Activated B cell treated with CpG ODN at 0.5 μM for 24 hours (primary cell): ENCODE results near the gene PRKG1. TPM values are rescaled to one million over a fixed set of nuclear protein-coding genes. Genes with fewer than 3 reads are reported as not detected.

Experiments
- ATAC-seq: fragments of 200-7000 bp; cut with Tn5 transposase; one replicate; pipeline ENCODE4 v1.10.0; 2021; ENCODE audit warnings: low read depth, mild to moderate bottlenecking, moderate library complexity
- CTCF ChIA-PET: fragments of 350-600 bp; sonication (Branson Sonifier 250); formaldehyde crosslinking; loops from one replicate; lab custom pipeline; 2021; ENCODE audit warnings: antibody characterized with exemption; lab: Charles Lee
- POLR2A ChIA-PET: fragments of 350-600 bp; sonication (Branson Sonifier 250); formaldehyde crosslinking; loops from one replicate; lab custom pipeline; 2021; ENCODE audit warnings: antibody characterized with exemption; lab: Charles Lee
- DNase-seq: peaks from one replicate; pipeline ENCODE4 v3.0.0; 2022
- H3K27ac Mint-ChIP-seq: one replicate; pipeline ENCODE4 v1.8.0; 2020; ENCODE audit warnings: mixed read lengths
- H3K27me3 Mint-ChIP-seq: one replicate; pipeline ENCODE4 v1.8.0; 2021; ENCODE audit warnings: mixed read lengths
- H3K36me3 Mint-ChIP-seq: one replicate; pipeline ENCODE4 v1.8.0; 2021; ENCODE audit warnings: low read depth, mixed read lengths
- H3K4me1 Mint-ChIP-seq: one replicate; pipeline ENCODE4 v1.8.0; 2021; ENCODE audit warnings: mixed read lengths
- H3K4me3 Mint-ChIP-seq: one replicate; pipeline ENCODE4 v1.8.0; 2020; ENCODE audit warnings: mild to moderate bottlenecking, mixed read lengths
- H3K9me3 Mint-ChIP-seq: one replicate; pipeline ENCODE4 v1.8.0; 2020; ENCODE audit warnings: mixed read lengths
- intact Hi-C: fragments of 100-400 bp; cut with micrococcal nuclease; formaldehyde crosslinking; loops from one replicate; pipeline ENCODE4 v1.15.1; 2024
- total RNA-seq: library from RNA; stranded (reverse); gene quantifications from 2 replicates; pipeline ENCODE4 v1.2.3, GENCODE V29; 2022
- TF ChIP-seq, protein P1 (sequence below): fragments of 200-600 bp; IDR thresholded peaks from one replicate; pipeline ENCODE4 v1.8.0; 2022; ENCODE audit warnings: antibody characterized with exemption, mild to moderate bottlenecking

The PRKG1 gene
- total RNA-seq, 1 donor from 2014 or later, result not detected

DNA sequence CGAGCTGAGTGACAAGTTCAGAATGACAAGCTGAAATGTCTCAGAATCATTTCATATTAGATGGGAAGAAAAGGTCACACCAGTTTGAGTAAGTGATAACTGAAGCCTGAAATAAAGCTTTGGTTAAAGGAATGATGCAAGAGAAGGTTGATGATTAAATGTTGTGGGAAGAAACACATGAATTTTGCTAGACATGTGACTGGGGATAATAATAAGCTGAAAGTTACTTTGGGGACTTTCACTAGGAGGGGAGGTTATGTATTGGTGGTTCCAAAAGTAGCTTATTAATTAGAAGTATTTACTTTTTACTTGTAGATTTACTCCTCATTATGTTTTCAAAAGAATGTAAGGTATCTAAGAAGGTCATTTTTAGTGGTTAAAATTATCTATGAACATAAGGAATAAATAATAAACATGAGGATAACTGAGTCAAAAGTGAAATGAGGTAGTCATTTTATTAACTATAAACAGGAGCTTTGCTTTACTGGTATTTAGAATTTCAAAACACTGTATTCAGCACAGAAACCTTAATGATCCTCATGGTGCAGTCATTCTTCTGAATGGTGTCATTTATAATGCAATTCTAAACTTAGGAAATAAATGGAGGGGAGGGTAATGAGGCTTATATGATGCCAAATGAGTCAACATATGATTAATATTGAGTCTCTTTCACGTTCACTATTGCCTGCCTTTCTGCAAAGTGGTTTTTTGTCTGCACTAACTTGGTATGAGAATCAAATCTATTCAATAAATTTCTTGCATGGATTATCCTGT, 63.7 kb downstream of the PRKG1 start:
- no peak overlapping the region for H3K4me3 Mint-ChIP-seq

DNA sequence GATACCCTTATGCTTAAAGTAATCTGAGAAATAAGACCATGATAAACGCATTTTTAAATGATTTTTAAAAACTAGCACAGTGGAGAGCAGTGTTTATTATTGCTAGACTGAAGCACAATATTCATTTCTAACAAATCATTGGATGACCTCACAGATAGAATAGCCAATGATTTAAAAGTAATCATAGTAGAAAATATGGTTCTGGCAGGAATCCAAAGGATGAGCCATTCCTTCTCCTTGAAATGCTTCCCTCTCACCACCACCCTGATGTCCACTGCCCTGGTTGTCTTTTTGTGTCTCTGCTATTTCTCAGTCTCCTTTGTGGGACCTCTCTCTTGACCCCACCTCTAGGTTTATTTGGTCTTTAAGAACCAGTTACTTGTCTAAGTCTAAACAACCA, 64.9 kb downstream of the PRKG1 start:
- ChIA-PET POLR2A (no interaction called here), CTCF (no interaction called here)
- no peak overlapping the region for H3K4me3 Mint-ChIP-seq
- intact Hi-C loops, result no loop called here
- no peak for DNase-seq
- H3K27me3 Mint-ChIP-seq, result no peaks in the 10 kb centered on the region
- no peaks in the 10 kb centered on the region for H3K9me3 Mint-ChIP-seq
- TF ChIP-seq, protein P1, sequence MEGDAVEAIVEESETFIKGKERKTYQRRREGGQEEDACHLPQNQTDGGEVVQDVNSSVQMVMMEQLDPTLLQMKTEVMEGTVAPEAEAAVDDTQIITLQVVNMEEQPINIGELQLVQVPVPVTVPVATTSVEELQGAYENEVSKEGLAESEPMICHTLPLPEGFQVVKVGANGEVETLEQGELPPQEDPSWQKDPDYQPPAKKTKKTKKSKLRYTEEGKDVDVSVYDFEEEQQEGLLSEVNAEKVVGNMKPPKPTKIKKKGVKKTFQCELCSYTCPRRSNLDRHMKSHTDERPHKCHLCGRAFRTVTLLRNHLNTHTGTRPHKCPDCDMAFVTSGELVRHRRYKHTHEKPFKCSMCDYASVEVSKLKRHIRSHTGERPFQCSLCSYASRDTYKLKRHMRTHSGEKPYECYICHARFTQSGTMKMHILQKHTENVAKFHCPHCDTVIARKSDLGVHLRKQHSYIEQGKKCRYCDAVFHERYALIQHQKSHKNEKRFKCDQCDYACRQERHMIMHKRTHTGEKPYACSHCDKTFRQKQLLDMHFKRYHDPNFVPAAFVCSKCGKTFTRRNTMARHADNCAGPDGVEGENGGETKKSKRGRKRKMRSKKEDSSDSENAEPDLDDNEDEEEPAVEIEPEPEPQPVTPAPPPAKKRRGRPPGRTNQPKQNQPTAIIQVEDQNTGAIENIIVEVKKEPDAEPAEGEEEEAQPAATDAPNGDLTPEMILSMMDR, result no peak
- ATAC-seq, result no peak
- H3K27ac Mint-ChIP-seq, result no peak overlapping the region
- no peaks in the 10 kb centered on the region for H3K4me1 Mint-ChIP-seq
- H3K36me3 Mint-ChIP-seq, result no peaks in the 10 kb centered on the region

More for the DNA sequence above, 63.7 kb downstream of the PRKG1 start:
- Mint-ChIP-seq H3K27ac (no peak overlapping the region), H3K36me3 (no peaks in the 10 kb centered on the region), H3K4me1 (no peaks in the 10 kb centered on the region), H3K9me3 (no peaks in the 10 kb centered on the region), H3K27me3 (no peaks in the 10 kb centered on the region)
- ATAC-seq (no peak), DNase-seq (no peak)
- CTCF ChIA-PET, result no interaction called here
- POLR2A ChIA-PET, result no interaction called here
- intact Hi-C loops, result no loop called here
- TF ChIP-seq, protein P1, result no peak

DNA sequence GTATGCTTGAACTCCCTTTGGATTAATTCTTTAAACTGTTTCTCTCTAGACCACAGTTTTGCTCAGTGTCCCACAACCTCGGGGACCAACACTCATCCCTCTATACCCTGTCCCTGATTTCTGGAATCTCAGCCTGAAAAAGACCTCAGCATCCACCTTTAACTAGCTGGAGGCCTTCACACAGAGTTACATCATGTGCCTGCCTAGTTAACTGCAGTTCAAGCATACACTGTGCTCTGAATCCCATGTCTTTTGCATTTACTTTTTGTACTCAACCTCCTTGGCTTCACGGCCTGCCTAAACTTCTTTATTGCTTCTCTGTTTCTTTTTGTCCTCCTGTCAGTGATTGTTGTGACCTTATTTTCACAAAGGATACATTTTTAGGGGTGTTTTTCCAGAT, 66.7 kb downstream of the PRKG1 start:
- no peak overlapping the region for H3K27ac Mint-ChIP-seq
- H3K4me1 Mint-ChIP-seq, result no peaks in the 10 kb centered on the region
- H3K27me3 Mint-ChIP-seq, result no peaks in the 10 kb centered on the region
- DNase-seq (no peak), ATAC-seq (no peak)
- TF ChIP-seq, protein P1, result no peak
- no peaks in the 10 kb centered on the region for H3K9me3 Mint-ChIP-seq
- POLR2A ChIA-PET, result no interaction called here
- H3K36me3 Mint-ChIP-seq, result no peaks in the 10 kb centered on the region
- no peak overlapping the region for H3K4me3 Mint-ChIP-seq
- CTCF ChIA-PET, result no interaction called here
- intact Hi-C loops, result no loop called here

DNA sequence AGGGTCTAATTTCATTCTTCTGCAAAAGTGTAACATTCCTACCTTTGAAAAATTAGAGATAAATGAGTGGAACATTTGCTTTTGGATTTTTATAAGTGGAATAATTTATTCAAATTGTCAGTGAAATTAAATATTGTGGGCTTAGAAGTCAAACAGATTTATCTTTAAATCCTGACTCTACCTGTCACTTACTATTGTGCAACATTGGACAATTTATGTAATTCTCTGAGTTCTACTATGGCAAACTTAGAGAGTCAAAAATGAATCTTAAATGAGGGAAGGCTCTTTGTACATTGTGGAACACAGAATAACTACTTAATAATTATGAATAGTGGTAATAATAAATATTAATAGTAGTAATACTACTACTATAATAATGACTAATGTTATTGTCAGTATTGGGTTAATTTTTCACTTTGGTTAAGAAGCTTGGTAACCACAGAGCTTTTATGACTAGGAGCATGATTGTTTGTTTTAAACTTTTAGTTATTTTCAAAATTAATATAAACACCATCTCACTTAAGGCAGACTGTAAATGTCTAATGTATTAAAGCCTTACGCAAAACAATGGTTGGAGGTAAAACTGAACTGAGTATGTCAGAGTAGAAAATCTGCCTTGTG, 70.0 kb downstream of the PRKG1 start:
- ChIA-PET POLR2A (no interaction called here), CTCF (no interaction called here)
- H3K36me3 Mint-ChIP-seq, result no peaks in the 10 kb centered on the region
- H3K9me3 Mint-ChIP-seq, result no peaks in the 10 kb centered on the region
- intact Hi-C loops, result no loop called here
- no peaks in the 10 kb centered on the region for H3K27me3 Mint-ChIP-seq
- DNase-seq (no peak), ATAC-seq (no peak)
- no peak overlapping the region for H3K27ac Mint-ChIP-seq
- H3K4me3 Mint-ChIP-seq, result no peak overlapping the region
- no peaks in the 10 kb centered on the region for H3K4me1 Mint-ChIP-seq
- TF ChIP-seq, protein P1, result no peak

DNA sequence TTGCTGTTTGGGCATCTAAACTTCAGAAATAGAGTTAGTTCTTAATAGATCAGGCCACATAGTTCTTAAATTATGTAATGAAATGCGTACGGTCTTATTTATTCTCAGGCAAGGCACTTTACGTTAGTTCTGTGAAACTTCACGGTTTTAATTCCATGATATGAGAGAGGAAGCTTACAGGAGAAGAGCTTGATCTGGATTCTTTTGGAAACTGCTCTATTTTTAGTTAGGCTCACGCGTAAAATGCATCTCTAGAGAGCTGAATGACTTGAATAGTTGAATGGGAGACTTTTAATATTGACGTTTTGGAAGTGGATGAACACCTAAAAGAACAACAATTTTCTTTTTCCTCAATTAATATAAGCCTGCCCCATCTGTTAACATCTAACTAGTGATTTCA, 71.1 kb downstream of the PRKG1 start:
- TF ChIP-seq, protein P1, result no peak
- H3K36me3 Mint-ChIP-seq, result no peaks in the 10 kb centered on the region
- no peak overlapping the region for H3K4me3 Mint-ChIP-seq
- POLR2A ChIA-PET, result no interaction called here
- CTCF ChIA-PET, result no interaction called here
- H3K27me3 Mint-ChIP-seq, result no peaks in the 10 kb centered on the region
- intact Hi-C loops, result no loop called here
- ATAC-seq (no peak), DNase-seq (no peak)
- no peak overlapping the region for H3K27ac Mint-ChIP-seq
- H3K9me3 Mint-ChIP-seq, result no peaks in the 10 kb centered on the region
- H3K4me1 Mint-ChIP-seq, result no peaks in the 10 kb centered on the region
